ENCODE results near the gene ZDHHC4.

GRCh38 chr7:6613706-6614105, 36.5 kb downstream of the ZDHHC4 start:
- TF ChIP-seq, protein P1, sequence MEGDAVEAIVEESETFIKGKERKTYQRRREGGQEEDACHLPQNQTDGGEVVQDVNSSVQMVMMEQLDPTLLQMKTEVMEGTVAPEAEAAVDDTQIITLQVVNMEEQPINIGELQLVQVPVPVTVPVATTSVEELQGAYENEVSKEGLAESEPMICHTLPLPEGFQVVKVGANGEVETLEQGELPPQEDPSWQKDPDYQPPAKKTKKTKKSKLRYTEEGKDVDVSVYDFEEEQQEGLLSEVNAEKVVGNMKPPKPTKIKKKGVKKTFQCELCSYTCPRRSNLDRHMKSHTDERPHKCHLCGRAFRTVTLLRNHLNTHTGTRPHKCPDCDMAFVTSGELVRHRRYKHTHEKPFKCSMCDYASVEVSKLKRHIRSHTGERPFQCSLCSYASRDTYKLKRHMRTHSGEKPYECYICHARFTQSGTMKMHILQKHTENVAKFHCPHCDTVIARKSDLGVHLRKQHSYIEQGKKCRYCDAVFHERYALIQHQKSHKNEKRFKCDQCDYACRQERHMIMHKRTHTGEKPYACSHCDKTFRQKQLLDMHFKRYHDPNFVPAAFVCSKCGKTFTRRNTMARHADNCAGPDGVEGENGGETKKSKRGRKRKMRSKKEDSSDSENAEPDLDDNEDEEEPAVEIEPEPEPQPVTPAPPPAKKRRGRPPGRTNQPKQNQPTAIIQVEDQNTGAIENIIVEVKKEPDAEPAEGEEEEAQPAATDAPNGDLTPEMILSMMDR (IDR thresholded peaks at IDR 0.05) = no peak
- no peak for TF ChIP-seq POLR2AphosphoS5 (IDR thresholded peaks at IDR 0.05)
- TF ChIP-seq EP300 (IDR thresholded peaks at IDR 0.05) = no peak
